HEK293T (cell line): ENCODE data around the gene MRPS12.

ENCODE experiments used
- ARNT ChIP-seq: fragments of 450-650 bp; IDR thresholded peaks from 2 replicates; pipeline ENCODE4 v1.6.1; 2017; ENCODE audit warnings: mild to moderate bottlenecking
- BHLHE40 ChIP-seq: fragments of 450-650 bp; IDR thresholded peaks from 2 replicates; pipeline ENCODE4 v1.6.1; 2016; ENCODE audit warnings: mild to moderate bottlenecking, moderate library complexity, borderline replicate concordance
- CTBP1 ChIP-seq: fragments of 450-650 bp; IDR thresholded peaks from 2 replicates; pipeline ENCODE4 v1.6.1; 2016; ENCODE audit warnings: borderline replicate concordance
- ELF4 ChIP-seq: fragments of 450-650 bp; IDR thresholded peaks from 2 replicates; pipeline ENCODE4 v1.6.1; 2017; ENCODE audit warnings: antibody characterized with exemption
- FOXK2 ChIP-seq: fragments of 450-650 bp; IDR thresholded peaks from 2 replicates; pipeline ENCODE4 v1.6.1; 2016; ENCODE audit warnings: mild to moderate bottlenecking
- FOXM1 ChIP-seq: fragments of 450-650 bp; IDR thresholded peaks from 2 replicates; pipeline ENCODE4 v1.6.1; 2017; ENCODE audit warnings: mild to moderate bottlenecking, borderline replicate concordance
- L3MBTL2 ChIP-seq: fragments of 450-650 bp; conservative IDR thresholded peaks from 2 replicates; pipeline ENCODE4 v1.6.1; 2016; ENCODE audit warnings: mild to moderate bottlenecking
- PKNOX1 ChIP-seq: fragments of 450-650 bp; IDR thresholded peaks from 2 replicates; pipeline ENCODE4 v1.6.1; 2016
- SP1 ChIP-seq: fragments of 450-650 bp; IDR thresholded peaks from 2 replicates; pipeline ENCODE4 v1.6.1; 2017
- TARDBP ChIP-seq: fragments of 450-650 bp; IDR thresholded peaks from 2 replicates; pipeline ENCODE4 v1.6.1; 2016

- TF ChIP-seq FOXM1 (no peak), PKNOX1 (no peak), ELF4 (no peak), TARDBP (no peak), CTBP1 (no peak), FOXK2 (no peak), BHLHE40 (no peak), L3MBTL2 (no peak), ARNT (no peak), SP1 (no peak)
These were observed 2.8 kb downstream of the MRPS12 start for GRCh38 chr19:38933544-38933943.
